Panc1 (cell line): ENCODE data around the gene GTSE1.

ENCODE experiments used
- CTCF ChIP-seq: fragments of 450-650 bp; IDR thresholded peaks from 2 replicates; pipeline ENCODE4 v1.5.1; 2017; ENCODE audit warnings: mild to moderate bottlenecking
- POLR2AphosphoS5 ChIP-seq: IDR thresholded peaks from 2 replicates; pipeline ENCODE4 v1.6.1; 2012; ENCODE audit warnings: mild to moderate bottlenecking, low read depth, low read length, moderate library complexity
- TF ChIP-seq, protein P1 (sequence below), 2 experiments: IDR thresholded peaks; 2 replicates each; pipeline ENCODE4 v1.6.1; 2011 to 2012; ENCODE audit warnings: low read depth in 2 of 2, control low read depth in 1 of 2, low read length in 1 of 2, mild to moderate bottlenecking in 1 of 2, moderate library complexity in 1 of 2; ENCODE audit not compliant: insufficient read depth in 1 of 2

- TF ChIP-seq CTCF (no peak), POLR2AphosphoS5 (no peak)
- TF ChIP-seq, protein P1, sequence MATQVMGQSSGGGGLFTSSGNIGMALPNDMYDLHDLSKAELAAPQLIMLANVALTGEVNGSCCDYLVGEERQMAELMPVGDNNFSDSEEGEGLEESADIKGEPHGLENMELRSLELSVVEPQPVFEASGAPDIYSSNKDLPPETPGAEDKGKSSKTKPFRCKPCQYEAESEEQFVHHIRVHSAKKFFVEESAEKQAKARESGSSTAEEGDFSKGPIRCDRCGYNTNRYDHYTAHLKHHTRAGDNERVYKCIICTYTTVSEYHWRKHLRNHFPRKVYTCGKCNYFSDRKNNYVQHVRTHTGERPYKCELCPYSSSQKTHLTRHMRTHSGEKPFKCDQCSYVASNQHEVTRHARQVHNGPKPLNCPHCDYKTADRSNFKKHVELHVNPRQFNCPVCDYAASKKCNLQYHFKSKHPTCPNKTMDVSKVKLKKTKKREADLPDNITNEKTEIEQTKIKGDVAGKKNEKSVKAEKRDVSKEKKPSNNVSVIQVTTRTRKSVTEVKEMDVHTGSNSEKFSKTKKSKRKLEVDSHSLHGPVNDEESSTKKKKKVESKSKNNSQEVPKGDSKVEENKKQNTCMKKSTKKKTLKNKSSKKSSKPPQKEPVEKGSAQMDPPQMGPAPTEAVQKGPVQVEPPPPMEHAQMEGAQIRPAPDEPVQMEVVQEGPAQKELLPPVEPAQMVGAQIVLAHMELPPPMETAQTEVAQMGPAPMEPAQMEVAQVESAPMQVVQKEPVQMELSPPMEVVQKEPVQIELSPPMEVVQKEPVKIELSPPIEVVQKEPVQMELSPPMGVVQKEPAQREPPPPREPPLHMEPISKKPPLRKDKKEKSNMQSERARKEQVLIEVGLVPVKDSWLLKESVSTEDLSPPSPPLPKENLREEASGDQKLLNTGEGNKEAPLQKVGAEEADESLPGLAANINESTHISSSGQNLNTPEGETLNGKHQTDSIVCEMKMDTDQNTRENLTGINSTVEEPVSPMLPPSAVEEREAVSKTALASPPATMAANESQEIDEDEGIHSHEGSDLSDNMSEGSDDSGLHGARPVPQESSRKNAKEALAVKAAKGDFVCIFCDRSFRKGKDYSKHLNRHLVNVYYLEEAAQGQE (IDR thresholded peaks at IDR 0.05; ENCODE audit: insufficient read depth in 1 of 2, low read depth in 2 of 2, low read length in 1 of 2) = no peak
These were observed 36.6 kb upstream of the GTSE1 start for GRCh38 chr22:46260038-46260437.
